HG03039 (cell line): ENCODE results near the gene GLRX5.
"Not testable (repeated sequence)": the region's sequence is repeated elsewhere in the genome, so short reads cannot be mapped to it uniquely, and the experiment has no call there.

Experiments used
- ATAC-seq: cut with Tn5 transposase; IDR thresholded peaks from one replicate; pipeline ENCODE4 v1.9.1; 2021; ENCODE audit warnings: mild to moderate bottlenecking, moderate library complexity; ENCODE audit not compliant: unreplicated experiment

Gene GLRX5

GRCh38 chr14:95498622-95499353, 36.1 kb upstream of the GLRX5 start:
- ATAC-seq, result no peak

- ATAC-seq, result no peak
Observed at GRCh38 chr14:95499354-95499750, 35.5 kb upstream of the GLRX5 start.

GRCh38 chr14:95500201-95500681, 34.6 kb upstream of the GLRX5 start:
- no peak for ATAC-seq

GRCh38 chr14:95500772-95501401, 34.0 kb upstream of the GLRX5 start:
- no peak for ATAC-seq

GRCh38 chr14:95502381-95502950, 32.4 kb upstream of the GLRX5 start:
- ATAC-seq, result no peak

- peak; percentile 34 for ATAC-seq
Observed at GRCh38 chr14:95503365-95504134, 31.3 kb upstream of the GLRX5 start.

- no peak for ATAC-seq
Observed at GRCh38 chr14:95504135-95505029, 30.5 kb upstream of the GLRX5 start.

GRCh38 chr14:95505030-95505589, 29.7 kb upstream of the GLRX5 start:
- peak; percentile 32 for ATAC-seq

GRCh38 chr14:95507174-95507573, 27.7 kb upstream of the GLRX5 start:
- no peak for ATAC-seq

- no peak for ATAC-seq
Observed at GRCh38 chr14:95507701-95508103, 27.1 kb upstream of the GLRX5 start.

- no peak for ATAC-seq
Observed at GRCh38 chr14:95508377-95508776, 26.5 kb upstream of the GLRX5 start.

GRCh38 chr14:95509495-95509894, 25.4 kb upstream of the GLRX5 start:
- ATAC-seq, result no peak

- ATAC-seq, result not testable (repeated sequence)
Observed at GRCh38 chr14:95510344-95510743, 24.5 kb upstream of the GLRX5 start.

- ATAC-seq, result no peak
Observed at GRCh38 chr14:95510804-95511203, 24.0 kb upstream of the GLRX5 start.

- no peak for ATAC-seq
Observed at GRCh38 chr14:95511687-95512086, 23.2 kb upstream of the GLRX5 start.

- no peak for ATAC-seq
Observed at GRCh38 chr14:95513291-95513690, 21.6 kb upstream of the GLRX5 start.

GRCh38 chr14:95514131-95515079, 20.4 kb upstream of the GLRX5 start:
- no peak for ATAC-seq

- ATAC-seq, result no peak
Observed at GRCh38 chr14:95515080-95515489, 19.8 kb upstream of the GLRX5 start.
